Measurements from ENCODE around the gene BLTP1. TPM values are rescaled to one million over a fixed set of nuclear protein-coding genes. Genes with fewer than 3 reads are reported as not detected.

The BLTP1 gene
- total and polyA plus RNA-seq, 2 donors from 2014 or later, result 14.2 to 74.2 TPM

GRCh38 chr4:122156819-122157218, 4.7 kb downstream of the BLTP1 start:
- DNase-seq, result no peak
- peaks cover 0 to 15% (median 8%) of the 10 kb centered on the region in 3 donors for H3K36me3 ChIP-seq (ENCODE audit: control insufficient read depth in 2 of 3, insufficient read depth in 3 of 3, low read length in 3 of 3)
- no peak overlapping the region for H3K9ac ChIP-seq (ENCODE audit: low read length in 3 of 3)
- no peak overlapping the region for H3K4me3 ChIP-seq (ENCODE audit: low read length in 3 of 3)
- H3K9me3 ChIP-seq (ENCODE audit: control insufficient read depth in 2 of 3, insufficient read depth in 1 of 3, low read length in 3 of 3), result no peaks in the 10 kb centered on the region
- no peak for TF ChIP-seq CTCF (IDR thresholded peaks at IDR 0.05; ENCODE audit: borderline replicate concordance, extremely low read depth, insufficient read depth)
- H3K27ac ChIP-seq (ENCODE audit: low read depth in 2 of 2, low read length in 2 of 2), result no peak overlapping the region
- H3K27me3 ChIP-seq (ENCODE audit: control insufficient read depth, insufficient read depth, low read length), result no peaks in the 10 kb centered on the region
- no peak for FAIRE-seq
- intact Hi-C loops (cut with DNase I), result no loop called here
- peaks cover 0 to 3% (median 0%) of the 10 kb centered on the region in 3 donors for H3K4me1 ChIP-seq (ENCODE audit: control insufficient read depth in 2 of 3, insufficient read depth in 2 of 3, low read depth in 1 of 3, low read length in 3 of 3)

- TF ChIP-seq CTCF (IDR thresholded peaks at IDR 0.05; ENCODE audit: borderline replicate concordance, extremely low read depth, insufficient read depth), result no peak
- DNase-seq (no peak), FAIRE-seq (no peak)
- Histone ChIP-seq H3K4me3 (ENCODE audit: low read length in 3 of 3) (no peak overlapping the region), H3K4me1 (ENCODE audit: control insufficient read depth in 2 of 3, insufficient read depth in 2 of 3, low read depth in 1 of 3, low read length in 3 of 3) (no peaks in the 10 kb centered on the region), H3K27ac (ENCODE audit: low read depth in 2 of 2, low read length in 2 of 2) (no peak overlapping the region), H3K36me3 (ENCODE audit: control insufficient read depth in 2 of 3, insufficient read depth in 3 of 3, low read length in 3 of 3) (no peaks in the 10 kb centered on the region), H3K9ac (ENCODE audit: low read length in 3 of 3) (no peak overlapping the region), H3K9me3 (ENCODE audit: control insufficient read depth in 2 of 3, insufficient read depth in 1 of 3, low read length in 3 of 3) (no peaks in the 10 kb centered on the region), H3K27me3 (ENCODE audit: control insufficient read depth, insufficient read depth, low read length) (no peaks in the 10 kb centered on the region)
- intact Hi-C loops (cut with DNase I), result no loop called here
These were observed 11.2 kb downstream of the BLTP1 start for GRCh38 chr4:122163301-122163700.

- Histone ChIP-seq H3K4me1 (ENCODE audit: control insufficient read depth in 2 of 3, insufficient read depth in 2 of 3, low read depth in 1 of 3, low read length in 3 of 3) (no peaks in the 10 kb centered on the region), H3K27me3 (ENCODE audit: control insufficient read depth, insufficient read depth, low read length) (no peaks in the 10 kb centered on the region), H3K9ac (ENCODE audit: low read length in 3 of 3) (no peak overlapping the region), H3K9me3 (ENCODE audit: control insufficient read depth in 2 of 3, insufficient read depth in 1 of 3, low read length in 3 of 3) (no peaks in the 10 kb centered on the region), H3K27ac (ENCODE audit: low read depth in 2 of 2, low read length in 2 of 2) (no peak overlapping the region), H3K36me3 (ENCODE audit: control insufficient read depth in 2 of 3, insufficient read depth in 3 of 3, low read length in 3 of 3) (no peaks in the 10 kb centered on the region), H3K4me3 (ENCODE audit: low read length in 3 of 3) (no peak overlapping the region)
- no peak for TF ChIP-seq CTCF (IDR thresholded peaks at IDR 0.05; ENCODE audit: borderline replicate concordance, extremely low read depth, insufficient read depth)
- intact Hi-C loops (cut with DNase I), result no loop called here
- DNase-seq (no peak), FAIRE-seq (no peak)
These were observed 11.6 kb downstream of the BLTP1 start for GRCh38 chr4:122163767-122164166.

GRCh38 chr4:122167369-122167768, 15.2 kb downstream of the BLTP1 start:
- Histone ChIP-seq H3K27ac (ENCODE audit: low read depth in 2 of 2, low read length in 2 of 2) (no peak overlapping the region), H3K36me3 (ENCODE audit: control insufficient read depth in 2 of 3, insufficient read depth in 3 of 3, low read length in 3 of 3) (no peaks in the 10 kb centered on the region), H3K4me3 (ENCODE audit: low read length in 3 of 3) (no peak overlapping the region), H3K9ac (ENCODE audit: low read length in 3 of 3) (no peak overlapping the region), H3K4me1 (ENCODE audit: control insufficient read depth in 2 of 3, insufficient read depth in 2 of 3, low read depth in 1 of 3, low read length in 3 of 3) (no peaks in the 10 kb centered on the region), H3K27me3 (ENCODE audit: control insufficient read depth, insufficient read depth, low read length) (no peaks in the 10 kb centered on the region), H3K9me3 (ENCODE audit: control insufficient read depth in 2 of 3, insufficient read depth in 1 of 3, low read length in 3 of 3) (no peaks in the 10 kb centered on the region)
- DNase-seq (no peak), FAIRE-seq (no peak)
- no peak for TF ChIP-seq CTCF (IDR thresholded peaks at IDR 0.05; ENCODE audit: borderline replicate concordance, extremely low read depth, insufficient read depth)
- intact Hi-C loops (cut with DNase I), result no loop called here
